Natural killer cell (primary cell): ENCODE measurements around the gene ZNF408. TPM values are rescaled to one million over a fixed set of nuclear protein-coding genes. Genes with fewer than 3 reads are reported as not detected.

Experiments used
- ATAC-seq, 3 donors: fragments of 150-1000 bp in 2 of 3; fragments of 200-7000 bp in 1 of 3; cut with Tn5 transposase; 1 replicate in 1 of 3; 2 replicates in 2 of 3; pipeline ENCODE4 v1.10.0; 2021; ENCODE audit warnings: mild to moderate bottlenecking in 2 of 3, moderate library complexity in 2 of 3
- DNase-seq, 2 donors: peaks; one replicate each; pipeline versions ENCODE4 v3.0.0 to v3.0.0-alpha.2; 2013 to 2021; ENCODE audit warnings: mixed read lengths in 1 of 2
- H3K27ac ChIP-seq: one replicate; pipeline ENCODE4 v1.5.1; 2013; ENCODE audit warnings: mild to moderate bottlenecking, low read length
- H3K27me3 ChIP-seq: one replicate; pipeline ENCODE4 v1.6.1; 2013; ENCODE audit warnings: low read length; ENCODE audit not compliant: control insufficient read depth, insufficient read depth
- H3K36me3 ChIP-seq: one replicate; pipeline ENCODE4 v1.6.1; 2013; ENCODE audit warnings: low read length; ENCODE audit not compliant: control insufficient read depth, insufficient read depth
- H3K4me1 ChIP-seq: one replicate; pipeline ENCODE4 v1.6.1; 2013; ENCODE audit warnings: low read length; ENCODE audit not compliant: control insufficient read depth, insufficient read depth
- H3K4me3 ChIP-seq: one replicate; pipeline ENCODE4 v1.5.1; 2013; ENCODE audit warnings: low read length
- H3K9me3 ChIP-seq: one replicate; pipeline ENCODE4 v1.6.1; 2013; ENCODE audit warnings: low read length; ENCODE audit not compliant: control insufficient read depth, insufficient read depth
- H3K27ac Mint-ChIP-seq, 2 donors: one replicate each; pipeline ENCODE4 v1.8.0; 2022; ENCODE audit warnings: mild to moderate bottlenecking in 2 of 2, mixed read lengths in 2 of 2, moderate library complexity in 1 of 2
- H3K27me3 Mint-ChIP-seq, 2 donors: one replicate each; pipeline ENCODE4 v1.8.0; 2022; ENCODE audit warnings: low read depth in 2 of 2, mixed read lengths in 2 of 2
- H3K36me3 Mint-ChIP-seq: one replicate; pipeline ENCODE4 v1.8.0; 2022; ENCODE audit warnings: mixed read lengths
- H3K4me1 Mint-ChIP-seq, 2 donors: one replicate each; pipeline ENCODE4 v1.8.0; 2022; ENCODE audit warnings: mixed read lengths in 2 of 2
- H3K4me3 Mint-ChIP-seq: one replicate; pipeline ENCODE4 v1.8.0; 2022; ENCODE audit warnings: mild to moderate bottlenecking, moderate library complexity, mixed read lengths
- H3K9me3 Mint-ChIP-seq, 2 donors: one replicate each; pipeline ENCODE4 v1.8.0; 2022; ENCODE audit warnings: mixed read lengths in 2 of 2
- WGBS: methylation state at CpG from one replicate; pipeline ENCODE4 v1.1.7; 2013; ENCODE audit warnings: missing lambda C conversion rate; ENCODE audit not compliant: insufficient coverage; 5-methylcytosine and 5-hydroxymethylcytosine counted together
- intact Hi-C: fragments of 100-400 bp; cut with micrococcal nuclease; formaldehyde crosslinking; loops from one replicate; pipeline ENCODE4 v1.14.2; 2022
- total RNA-seq, 4 donors: library from RNA; stranded (reverse); fragments of 120-200 nt in 1 of 4; gene quantifications; one replicate each; pipeline versions ENCODE4 v1.2.3 to v1.2.4, GENCODE V29; 2013 to 2022
- TF ChIP-seq, protein P1 (sequence below): fragments of 200-600 bp; IDR thresholded peaks from one replicate; pipeline ENCODE4 v1.8.0; 2022; ENCODE audit warnings: antibody characterized with exemption

The ZNF408 gene
- total RNA-seq, 3 donors from 2014 or later (not counting 1 experiment from before 2014, with no cell fraction given) = 9.1 to 19.0 (median 9.6) TPM

DNA sequence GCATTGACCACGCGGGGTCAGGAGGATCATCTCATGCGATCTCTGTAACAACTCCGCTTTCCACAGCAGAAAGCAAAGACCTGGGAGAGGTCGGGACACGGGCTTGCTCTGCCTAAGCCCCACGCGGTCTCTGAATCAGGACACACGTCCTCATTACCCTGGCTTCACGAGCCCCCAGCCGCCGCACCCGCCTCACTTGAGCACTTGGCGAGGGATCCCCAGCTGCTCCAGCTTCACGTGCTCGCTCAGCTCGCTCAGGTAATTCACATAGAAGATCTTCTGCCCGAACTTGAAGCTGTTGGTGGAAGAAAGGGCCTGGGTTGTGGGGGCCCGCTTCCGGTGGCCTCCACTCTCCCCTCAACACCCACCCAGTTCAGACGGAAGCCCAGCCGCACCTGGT is 20.0 kb upstream of the ZNF408 start:
- TF ChIP-seq, protein P1, sequence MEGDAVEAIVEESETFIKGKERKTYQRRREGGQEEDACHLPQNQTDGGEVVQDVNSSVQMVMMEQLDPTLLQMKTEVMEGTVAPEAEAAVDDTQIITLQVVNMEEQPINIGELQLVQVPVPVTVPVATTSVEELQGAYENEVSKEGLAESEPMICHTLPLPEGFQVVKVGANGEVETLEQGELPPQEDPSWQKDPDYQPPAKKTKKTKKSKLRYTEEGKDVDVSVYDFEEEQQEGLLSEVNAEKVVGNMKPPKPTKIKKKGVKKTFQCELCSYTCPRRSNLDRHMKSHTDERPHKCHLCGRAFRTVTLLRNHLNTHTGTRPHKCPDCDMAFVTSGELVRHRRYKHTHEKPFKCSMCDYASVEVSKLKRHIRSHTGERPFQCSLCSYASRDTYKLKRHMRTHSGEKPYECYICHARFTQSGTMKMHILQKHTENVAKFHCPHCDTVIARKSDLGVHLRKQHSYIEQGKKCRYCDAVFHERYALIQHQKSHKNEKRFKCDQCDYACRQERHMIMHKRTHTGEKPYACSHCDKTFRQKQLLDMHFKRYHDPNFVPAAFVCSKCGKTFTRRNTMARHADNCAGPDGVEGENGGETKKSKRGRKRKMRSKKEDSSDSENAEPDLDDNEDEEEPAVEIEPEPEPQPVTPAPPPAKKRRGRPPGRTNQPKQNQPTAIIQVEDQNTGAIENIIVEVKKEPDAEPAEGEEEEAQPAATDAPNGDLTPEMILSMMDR = no peak
- no peak overlapping the region for H3K27ac Mint-ChIP-seq
- intact Hi-C loops = no loop called here
- DNase-seq = no peak
- peaks cover 9 to 10% of the 10 kb centered on the region in 2 donors for H3K4me1 Mint-ChIP-seq
- Histone ChIP-seq H3K27me3 (no peaks in the 10 kb centered on the region), H3K36me3 (peaks cover 55% of the 10 kb centered on the region), H3K9me3 (no peaks in the 10 kb centered on the region), H3K4me1 (peaks cover 16% of the 10 kb centered on the region), H3K27ac (no peak overlapping the region), H3K4me3 (no peak overlapping the region)
- H3K36me3 Mint-ChIP-seq = no peaks in the 10 kb centered on the region
- ATAC-seq = no peak
- no peak overlapping the region for H3K4me3 Mint-ChIP-seq
- no peaks in the 10 kb centered on the region for H3K9me3 Mint-ChIP-seq
- 96% methylated on average over 19 of the region's 22 CpGs for WGBS
- no peaks in the 10 kb centered on the region for H3K27me3 Mint-ChIP-seq

DNA sequence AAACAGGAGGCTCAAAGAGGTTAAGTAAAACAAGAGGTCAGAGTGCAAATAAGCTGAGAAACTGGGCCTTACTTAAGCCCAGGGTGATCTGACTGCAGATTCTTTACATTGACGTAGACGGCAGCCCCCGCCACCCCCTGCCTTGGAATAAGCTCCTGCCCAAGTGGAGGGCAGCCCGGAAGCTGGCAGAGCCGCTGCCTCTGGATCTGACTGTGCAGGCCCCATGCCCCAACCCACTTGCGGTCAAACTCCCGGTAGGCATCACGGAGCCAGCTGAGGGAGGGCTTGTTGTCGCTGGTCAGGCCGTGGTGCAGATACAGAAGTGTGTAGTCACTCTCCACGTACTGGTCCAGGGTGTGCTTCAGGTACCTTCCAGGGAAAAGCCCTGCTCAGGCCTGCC is 19.0 kb upstream of the ZNF408 start:
- intact Hi-C loops = no loop called here
- H3K9me3 ChIP-seq = no peaks in the 10 kb centered on the region
- Mint-ChIP-seq H3K36me3 (no peaks in the 10 kb centered on the region), H3K4me1 (peaks cover 5 to 6% of the 10 kb centered on the region in 2 donors), H3K27me3 (no peaks in the 10 kb centered on the region), H3K9me3 (no peaks in the 10 kb centered on the region), H3K27ac (no peak overlapping the region), H3K4me3 (no peak overlapping the region)
- WGBS = 97% methylated on average over 11 of the region's 11 CpGs
- H3K36me3 ChIP-seq = peaks cover 62% of the 10 kb centered on the region
- H3K4me3 ChIP-seq = no peak overlapping the region
- no peaks in the 10 kb centered on the region for H3K27me3 ChIP-seq
- no peak for DNase-seq
- no peak for ATAC-seq
- H3K27ac ChIP-seq = no peak overlapping the region
- TF ChIP-seq, protein P1 = no peak
- peaks cover 6% of the 10 kb centered on the region for H3K4me1 ChIP-seq

DNA sequence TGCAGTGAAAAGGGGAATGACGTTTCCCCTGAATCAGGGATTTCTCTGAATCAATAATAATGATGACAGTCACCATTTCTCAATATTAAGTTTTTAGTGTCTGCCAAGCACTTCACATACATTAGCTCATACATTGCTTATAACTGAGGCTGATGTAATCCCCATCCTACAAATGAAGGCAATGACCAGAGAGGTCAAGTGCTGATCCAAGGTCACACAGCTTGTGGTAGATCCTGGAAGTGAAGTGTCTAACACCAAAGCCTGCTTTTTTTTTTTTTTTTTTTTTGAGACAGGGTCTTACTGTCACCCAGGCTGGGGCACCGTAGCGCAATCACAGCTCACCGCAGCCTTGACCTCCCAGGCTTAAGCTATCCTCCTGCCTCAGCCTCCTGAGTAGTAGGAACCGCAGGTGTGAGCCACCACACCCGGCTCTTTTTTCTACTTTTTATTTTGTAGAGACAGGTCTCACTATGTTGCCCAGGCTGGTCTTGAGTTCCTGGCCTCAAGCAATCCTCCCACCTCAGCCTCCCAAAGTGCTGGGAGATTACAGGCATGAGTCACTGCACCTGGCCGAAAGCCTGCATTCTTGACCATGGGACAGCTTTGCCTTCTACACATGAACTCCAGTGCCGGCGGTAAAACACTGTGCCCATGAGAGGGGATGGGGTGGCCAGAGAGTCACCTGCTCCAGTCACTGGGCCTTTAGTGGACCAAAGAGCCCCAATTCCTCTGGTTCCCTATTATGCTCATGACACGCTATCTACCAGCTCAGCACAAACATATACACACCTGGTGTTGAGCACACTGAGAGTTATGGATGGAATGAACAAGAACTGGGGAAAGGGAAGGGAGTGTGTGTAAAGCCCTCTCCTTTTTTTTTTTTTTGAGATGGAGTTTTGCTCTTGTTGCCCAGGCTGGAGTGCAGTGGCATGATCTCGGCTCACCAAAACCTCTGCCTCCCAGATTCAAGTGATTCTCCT is 17.8 kb upstream of the ZNF408 start:
- no peaks in the 10 kb centered on the region for H3K36me3 Mint-ChIP-seq
- no peak overlapping the region for H3K27ac ChIP-seq
- TF ChIP-seq, protein P1 = no peak

More for the DNA sequence above, 17.8 kb upstream of the ZNF408 start:
- Mint-ChIP-seq H3K4me3 (no peak overlapping the region), H3K27ac (no peak overlapping the region), H3K9me3 (no peaks in the 10 kb centered on the region), H3K27me3 (no peaks in the 10 kb centered on the region), H3K4me1 (no peaks in the 10 kb centered on the region)
- ATAC-seq = no peak
- Histone ChIP-seq H3K9me3 (no peaks in the 10 kb centered on the region), H3K27me3 (no peaks in the 10 kb centered on the region), H3K4me3 (no peak overlapping the region), H3K4me1 (no peaks in the 10 kb centered on the region), H3K36me3 (peaks cover 70% of the 10 kb centered on the region)
- WGBS = 97% methylated on average over 10 of the region's 11 CpGs
- intact Hi-C loops = no loop called here
- no peak for DNase-seq
